WTC11 (cell line): ENCODE results near the gene EID2B. TPM values are rescaled to one million over a fixed set of nuclear protein-coding genes. Genes with fewer than 3 reads are reported as not detected.

ENCODE experiments used
- AFF4 ChIP-seq: sonication (generic); formaldehyde crosslinking; IDR thresholded peaks from 2 replicates; pipeline ENCODE4 v1.8.1; 2023; ENCODE audit warnings: mild to moderate bottlenecking, missing genetic modification reagents, borderline replicate concordance
- CTCF ChIP-seq: fragments of 200-600 bp; IDR thresholded peaks from 2 replicates; pipeline ENCODE4 v1.8.0; 2022; ENCODE audit warnings: antibody characterized with exemption
- E2F5 ChIP-seq: sonication (generic); formaldehyde crosslinking; IDR thresholded peaks from 2 replicates; pipeline ENCODE4 v1.8.1; 2022; ENCODE audit warnings: mild to moderate bottlenecking, moderate library complexity, missing genetic modification reagents
- FOXK1 ChIP-seq: sonication (generic); formaldehyde crosslinking; IDR thresholded peaks from 2 replicates; pipeline ENCODE4 v1.8.0; 2022; ENCODE audit warnings: mild to moderate bottlenecking, moderate library complexity, missing genetic modification reagents
- IRF2 ChIP-seq: sonication (generic); formaldehyde crosslinking; IDR thresholded peaks from 2 replicates; pipeline ENCODE4 v1.8.0; 2022; ENCODE audit warnings: low read depth, missing genetic modification reagents, borderline replicate concordance
- JUN ChIP-seq: sonication (generic); formaldehyde crosslinking; IDR thresholded peaks from 2 replicates; pipeline ENCODE4 v1.8.0; 2023; ENCODE audit warnings: mild to moderate bottlenecking, missing genetic modification reagents
- PRDM15 ChIP-seq: sonication (generic); formaldehyde crosslinking; IDR thresholded peaks from 2 replicates; pipeline ENCODE4 v1.8.0; 2022; ENCODE audit warnings: missing genetic modification reagents
- SMAD3 ChIP-seq: sonication (generic); formaldehyde crosslinking; IDR thresholded peaks from 2 replicates; pipeline ENCODE4 v1.8.0; 2022; ENCODE audit warnings: missing genetic modification reagents, mild to moderate bottlenecking, borderline replicate concordance
- ZNF263 ChIP-seq: sonication (generic); formaldehyde crosslinking; IDR thresholded peaks from 2 replicates; pipeline ENCODE4 v1.8.1; 2022; ENCODE audit warnings: low read depth, mild to moderate bottlenecking, moderate library complexity, missing genetic modification reagents
- ZNF281 ChIP-seq: sonication (generic); formaldehyde crosslinking; IDR thresholded peaks from 2 replicates; pipeline ENCODE4 v1.8.0; 2023; ENCODE audit warnings: mild to moderate bottlenecking, missing genetic modification reagents
- total RNA-seq: library from RNA; stranded (reverse); gene quantifications from 3 replicates; pipeline ENCODE4 v1.2.3, GENCODE V29; 2021
- TF ChIP-seq, protein P1 (sequence below): fragments of 250-450 bp; sonication (Bioruptor Pico); IDR thresholded peaks from 2 replicates; pipeline ENCODE4 v1.9.0; 2021; ENCODE audit warnings: mild to moderate bottlenecking
- TF ChIP-seq, protein P2 (sequence below): sonication (generic); formaldehyde crosslinking; IDR thresholded peaks from 2 replicates; pipeline ENCODE4 v1.8.1; 2022; ENCODE audit warnings: mild to moderate bottlenecking, missing genetic modification reagents, moderate library complexity, borderline replicate concordance
- TF ChIP-seq, protein P3 (sequence below): sonication (generic); formaldehyde crosslinking; IDR thresholded peaks from 2 replicates; pipeline ENCODE4 v1.8.1; 2022; ENCODE audit warnings: missing genetic modification reagents, borderline replicate concordance
- TF ChIP-seq, protein P4 (sequence below): fragments of 250-450 bp; sonication (Bioruptor Pico); IDR thresholded peaks from 2 replicates; pipeline ENCODE4 v1.8.0; 2021; ENCODE audit warnings: mild to moderate bottlenecking
- TF ChIP-seq, protein P5 (sequence below): sonication (generic); formaldehyde crosslinking; conservative IDR thresholded peaks from 2 replicates; pipeline ENCODE4 v1.8.1; 2022; ENCODE audit warnings: mild to moderate bottlenecking, missing genetic modification reagents

The EID2B gene
- total RNA-seq, 1 experiment from 2014 or later, result 3.6 TPM

- TF ChIP-seq, protein P1, sequence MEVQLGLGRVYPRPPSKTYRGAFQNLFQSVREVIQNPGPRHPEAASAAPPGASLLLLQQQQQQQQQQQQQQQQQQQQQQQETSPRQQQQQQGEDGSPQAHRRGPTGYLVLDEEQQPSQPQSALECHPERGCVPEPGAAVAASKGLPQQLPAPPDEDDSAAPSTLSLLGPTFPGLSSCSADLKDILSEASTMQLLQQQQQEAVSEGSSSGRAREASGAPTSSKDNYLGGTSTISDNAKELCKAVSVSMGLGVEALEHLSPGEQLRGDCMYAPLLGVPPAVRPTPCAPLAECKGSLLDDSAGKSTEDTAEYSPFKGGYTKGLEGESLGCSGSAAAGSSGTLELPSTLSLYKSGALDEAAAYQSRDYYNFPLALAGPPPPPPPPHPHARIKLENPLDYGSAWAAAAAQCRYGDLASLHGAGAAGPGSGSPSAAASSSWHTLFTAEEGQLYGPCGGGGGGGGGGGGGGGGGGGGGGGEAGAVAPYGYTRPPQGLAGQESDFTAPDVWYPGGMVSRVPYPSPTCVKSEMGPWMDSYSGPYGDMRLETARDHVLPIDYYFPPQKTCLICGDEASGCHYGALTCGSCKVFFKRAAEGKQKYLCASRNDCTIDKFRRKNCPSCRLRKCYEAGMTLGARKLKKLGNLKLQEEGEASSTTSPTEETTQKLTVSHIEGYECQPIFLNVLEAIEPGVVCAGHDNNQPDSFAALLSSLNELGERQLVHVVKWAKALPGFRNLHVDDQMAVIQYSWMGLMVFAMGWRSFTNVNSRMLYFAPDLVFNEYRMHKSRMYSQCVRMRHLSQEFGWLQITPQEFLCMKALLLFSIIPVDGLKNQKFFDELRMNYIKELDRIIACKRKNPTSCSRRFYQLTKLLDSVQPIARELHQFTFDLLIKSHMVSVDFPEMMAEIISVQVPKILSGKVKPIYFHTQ (CRISPR knock-in tag), result no peak
- TF ChIP-seq AFF4 (CRISPR knock-in tag) (no peak), FOXK1 (CRISPR knock-in tag) (no peak), E2F5 (0 out of 2 replicates have a peak, but pooled peaks have one; percentile 60), SMAD3 (no peak), PRDM15 (peak; percentile 53; the same call in 1 of the 2 replicates), IRF2 (CRISPR knock-in tag) (no peak), ZNF263 (CRISPR knock-in tag) (no peak), CTCF (no peak), ZNF281 (no peak), JUN (CRISPR knock-in tag) (no peak)
- TF ChIP-seq, protein P2, sequence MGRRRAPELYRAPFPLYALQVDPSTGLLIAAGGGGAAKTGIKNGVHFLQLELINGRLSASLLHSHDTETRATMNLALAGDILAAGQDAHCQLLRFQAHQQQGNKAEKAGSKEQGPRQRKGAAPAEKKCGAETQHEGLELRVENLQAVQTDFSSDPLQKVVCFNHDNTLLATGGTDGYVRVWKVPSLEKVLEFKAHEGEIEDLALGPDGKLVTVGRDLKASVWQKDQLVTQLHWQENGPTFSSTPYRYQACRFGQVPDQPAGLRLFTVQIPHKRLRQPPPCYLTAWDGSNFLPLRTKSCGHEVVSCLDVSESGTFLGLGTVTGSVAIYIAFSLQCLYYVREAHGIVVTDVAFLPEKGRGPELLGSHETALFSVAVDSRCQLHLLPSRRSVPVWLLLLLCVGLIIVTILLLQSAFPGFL (CRISPR knock-in tag), result no peak
- TF ChIP-seq, protein P3, sequence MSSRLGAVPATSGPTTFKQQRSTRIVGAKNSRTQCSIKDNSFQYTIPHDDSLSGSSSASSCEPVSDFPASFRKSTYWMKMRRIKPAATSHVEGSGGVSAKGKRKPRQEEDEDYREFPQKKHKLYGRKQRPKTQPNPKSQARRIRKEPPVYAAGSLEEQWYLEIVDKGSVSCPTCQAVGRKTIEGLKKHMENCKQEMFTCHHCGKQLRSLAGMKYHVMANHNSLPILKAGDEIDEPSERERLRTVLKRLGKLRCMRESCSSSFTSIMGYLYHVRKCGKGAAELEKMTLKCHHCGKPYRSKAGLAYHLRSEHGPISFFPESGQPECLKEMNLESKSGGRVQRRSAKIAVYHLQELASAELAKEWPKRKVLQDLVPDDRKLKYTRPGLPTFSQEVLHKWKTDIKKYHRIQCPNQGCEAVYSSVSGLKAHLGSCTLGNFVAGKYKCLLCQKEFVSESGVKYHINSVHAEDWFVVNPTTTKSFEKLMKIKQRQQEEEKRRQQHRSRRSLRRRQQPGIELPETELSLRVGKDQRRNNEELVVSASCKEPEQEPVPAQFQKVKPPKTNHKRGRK (CRISPR knock-in tag), result no peak
- TF ChIP-seq, protein P4, sequence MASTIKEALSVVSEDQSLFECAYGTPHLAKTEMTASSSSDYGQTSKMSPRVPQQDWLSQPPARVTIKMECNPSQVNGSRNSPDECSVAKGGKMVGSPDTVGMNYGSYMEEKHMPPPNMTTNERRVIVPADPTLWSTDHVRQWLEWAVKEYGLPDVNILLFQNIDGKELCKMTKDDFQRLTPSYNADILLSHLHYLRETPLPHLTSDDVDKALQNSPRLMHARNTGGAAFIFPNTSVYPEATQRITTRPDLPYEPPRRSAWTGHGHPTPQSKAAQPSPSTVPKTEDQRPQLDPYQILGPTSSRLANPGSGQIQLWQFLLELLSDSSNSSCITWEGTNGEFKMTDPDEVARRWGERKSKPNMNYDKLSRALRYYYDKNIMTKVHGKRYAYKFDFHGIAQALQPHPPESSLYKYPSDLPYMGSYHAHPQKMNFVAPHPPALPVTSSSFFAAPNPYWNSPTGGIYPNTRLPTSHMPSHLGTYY, result no peak
- TF ChIP-seq, protein P5, sequence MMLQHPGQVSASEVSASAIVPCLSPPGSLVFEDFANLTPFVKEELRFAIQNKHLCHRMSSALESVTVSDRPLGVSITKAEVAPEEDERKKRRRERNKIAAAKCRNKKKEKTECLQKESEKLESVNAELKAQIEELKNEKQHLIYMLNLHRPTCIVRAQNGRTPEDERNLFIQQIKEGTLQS (CRISPR knock-in tag), result no peak
These were observed 33.6 kb downstream of the EID2B start, which contains the start of gene DLL3 (continued) for GRCh38 chr19:39498798-39499642.
